ENCODE results near the gene TYMS. TPM values are rescaled to one million over a fixed set of nuclear protein-coding genes. Genes with fewer than 3 reads are reported as not detected.

Gene TYMS
- total RNA-seq, 4 donors from 2014 or later, result 6.7 to 29.6 (median 21.3) TPM

GRCh38 chr18:641224-641623, 16.2 kb upstream of the TYMS start:
- Histone ChIP-seq H3K36me3 (no peaks in the 10 kb centered on the region), H3K27me3 (no peaks in the 10 kb centered on the region), H3K27ac (no peak overlapping the region), H3K4me3 (no peak overlapping the region), H3K4me1 (no peaks in the 10 kb centered on the region), H3K9me3 (no peaks in the 10 kb centered on the region)
- TF ChIP-seq POLR2A (IDR thresholded peaks at IDR 0.05), result no peak
- no peak for TF ChIP-seq CTCF (IDR thresholded peaks at IDR 0.05)
- WGBS, 2 donors, result 89 to 91% methylated on average over 5 to 6 of the region's 6 CpGs
- intact Hi-C loops (cut with DNase I), result no loop called here
- no peak for DNase-seq

- 23 to 36% methylated on average over 2 of the region's 2 CpGs for WGBS, 2 donors
Observed at GRCh38 chr18:644395-645004, 13.0 kb upstream of the TYMS start.

GRCh38 chr18:647304-647703, 10.1 kb upstream of the TYMS start:
- intact Hi-C loops (cut with DNase I), result no loop called here
- Histone ChIP-seq H3K9me3 (no peaks in the 10 kb centered on the region), H3K4me3 (no peak overlapping the region), H3K36me3 (no peaks in the 10 kb centered on the region), H3K27me3 (no peaks in the 10 kb centered on the region), H3K27ac (no peak overlapping the region), H3K4me1 (no peaks in the 10 kb centered on the region)
- 74 to 81% methylated on average over 5 of the region's 5 CpGs for WGBS, 2 donors
- no peak for DNase-seq
- TF ChIP-seq CTCF (IDR thresholded peaks at IDR 0.05) (no peak), POLR2A (IDR thresholded peaks at IDR 0.05) (no peak)

More at GRCh38 chr18:644395-645004, 13.0 kb upstream of the TYMS start:
- no peak for DNase-seq
- Histone ChIP-seq H3K4me3 (no peak overlapping the region), H3K36me3 (no peaks in the 10 kb centered on the region), H3K4me1 (no peaks in the 10 kb centered on the region), H3K9me3 (no peaks in the 10 kb centered on the region), H3K27ac (no peak overlapping the region), H3K27me3 (no peaks in the 10 kb centered on the region)
- no peak for TF ChIP-seq CTCF (IDR thresholded peaks at IDR 0.05)
- TF ChIP-seq POLR2A (IDR thresholded peaks at IDR 0.05), result no peak
- intact Hi-C loops (cut with DNase I), result no loop called here

- no peaks in the 10 kb centered on the region for H3K9me3 ChIP-seq
- intact Hi-C loops (cut with DNase I), result no loop called here
- H3K4me1 ChIP-seq, result no peaks in the 10 kb centered on the region
- WGBS, 2 donors, result 67 to 74% methylated on average over 5 of the region's 5 CpGs
- no peak for TF ChIP-seq POLR2A (IDR thresholded peaks at IDR 0.05)
- no peak for TF ChIP-seq CTCF (IDR thresholded peaks at IDR 0.05)
- peaks cover 0 to 10% (median 0%) of the 10 kb centered on the region in 4 donors for H3K27me3 ChIP-seq
- H3K4me3 ChIP-seq, result no peak overlapping the region
- no peaks in the 10 kb centered on the region for H3K36me3 ChIP-seq
- no peak overlapping the region for H3K27ac ChIP-seq
- DNase-seq, result no peak
Observed at GRCh38 chr18:649341-649740, 8.1 kb upstream of the TYMS start.

- Histone ChIP-seq H3K27ac (no peak overlapping the region), H3K4me3 (no peak overlapping the region), H3K36me3 (no peaks in the 10 kb centered on the region), H3K27me3 (peaks cover 0 to 16% (median 0%) of the 10 kb centered on the region in 4 donors), H3K9me3 (no peaks in the 10 kb centered on the region), H3K4me1 (no peaks in the 10 kb centered on the region)
- no peak for TF ChIP-seq CTCF (IDR thresholded peaks at IDR 0.05)
- no peak for TF ChIP-seq POLR2A (IDR thresholded peaks at IDR 0.05)
- 49 to 72% methylated on average over 6 of the region's 6 CpGs for WGBS, 2 donors
- no peak for DNase-seq
- intact Hi-C loops (cut with DNase I), result no loop called here
Observed at GRCh38 chr18:650428-650858, 7.0 kb upstream of the TYMS start.

All from esophagus squamous epithelium (tissue), 5 donors.